GM20431 (cell line): Measurements from ENCODE around the gene SLC16A11.

Source experiments
- in situ Hi-C: fragments of 300-500 bp; cut with MseI, MboI; formaldehyde crosslinking; loops from one replicate; pipeline ENCODE4 v1.15.0; 2020; ENCODE audit warnings: low sequenced_read_pairs; ENCODE audit not compliant: unreplicated experiment

The SLC16A11 gene

GRCh38 chr17:7017827-7018200, 26.1 kb downstream of the SLC16A11 start:
- in situ Hi-C loops, result loop anchor here (25.0 kb wide), 1 partner anchor 356 kb away; the partner anchor contains the start of genes C17orf100 and MED31

GRCh38 chr17:7016886-7017826, 26.7 kb downstream of the SLC16A11 start:
- in situ Hi-C loops, result loop anchor here (25.0 kb wide), 1 partner anchor 355 kb away; the partner anchor contains the start of genes C17orf100 and MED31

GRCh38 chr17:7016418-7016817, 27.5 kb downstream of the SLC16A11 start:
- in situ Hi-C loops, result loop anchor here (25.0 kb wide), 1 partner anchor 354 kb away; the partner anchor contains the start of genes C17orf100 and MED31

- in situ Hi-C loops, result loop anchor here (25.0 kb wide), 1 partner anchor 353 kb away; the partner anchor contains the start of genes C17orf100 and MED31
These were observed 28.6 kb downstream of the SLC16A11 start for GRCh38 chr17:7014995-7015958.

GRCh38 chr17:7014261-7014994, 29.5 kb downstream of the SLC16A11 start:
- in situ Hi-C loops, result loop anchor here (25.0 kb wide), 1 partner anchor 352 kb away; the partner anchor contains the start of genes C17orf100 and MED31

GRCh38 chr17:7011942-7012254, 32.0 kb downstream of the SLC16A11 start:
- in situ Hi-C loops, result loop anchor here (25.0 kb wide), 1 partner anchor 350 kb away; the partner anchor contains the start of genes C17orf100 and MED31

- in situ Hi-C loops, result loop anchor here (25.0 kb wide), 1 partner anchor 349 kb away; the partner anchor contains the start of genes C17orf100 and MED31
These were observed 32.5 kb downstream of the SLC16A11 start for GRCh38 chr17:7011415-7011814.

GRCh38 chr17:7010523-7010922, 33.4 kb downstream of the SLC16A11 start:
- in situ Hi-C loops, result loop anchor here (25.0 kb wide), 1 partner anchor 348 kb away; the partner anchor contains the start of genes C17orf100 and MED31

- in situ Hi-C loops, result loop anchor here (10.0 to 25.0 kb wide), 2 partner anchors 92 to 345 kb away; partner anchors contain the start of genes C17orf100 and MED31
These were observed 36.7 kb downstream of the SLC16A11 start for GRCh38 chr17:7007143-7007542.

GRCh38 chr17:7005716-7006115, 38.2 kb downstream of the SLC16A11 start:
- in situ Hi-C loops, result loop anchor here (10.0 to 25.0 kb wide), 2 partner anchors 91 to 343 kb away; partner anchors contain the start of genes C17orf100 and MED31

GRCh38 chr17:7004398-7005253, 39.3 kb downstream of the SLC16A11 start:
- in situ Hi-C loops, result loop anchor here (10.0 to 25.0 kb wide), 2 partner anchors 90 to 342 kb away; partner anchors contain the start of genes C17orf100 and MED31

- in situ Hi-C loops, result loop anchor here (10.0 to 25.0 kb wide), 2 partner anchors 89 to 341 kb away; partner anchors contain the start of genes C17orf100 and MED31
These were observed 40.1 kb downstream of the SLC16A11 start for GRCh38 chr17:7003745-7004144.

GRCh38 chr17:7002288-7003047, 41.4 kb downstream of the SLC16A11 start:
- in situ Hi-C loops, result loop anchor here (10.0 to 25.0 kb wide), 2 partner anchors 88 to 340 kb away; partner anchors contain the start of genes C17orf100 and MED31

- in situ Hi-C loops, result loop anchor here (10.0 to 25.0 kb wide), 2 partner anchors 87 to 339 kb away; partner anchors contain the start of genes C17orf100 and MED31
These were observed 42.5 kb downstream of the SLC16A11 start for GRCh38 chr17:7001318-7001961.

GRCh38 chr17:6998855-6999508, 44.9 kb downstream of the SLC16A11 start:
- in situ Hi-C loops, result no loop called here

GRCh38 chr17:6997171-6997570, 46.7 kb downstream of the SLC16A11 start:
- in situ Hi-C loops, result no loop called here
